ENCODE results near the gene PTDSS2. TPM values are rescaled to one million over a fixed set of nuclear protein-coding genes. Genes with fewer than 3 reads are reported as not detected.
"Not testable (repeated sequence)": the region's sequence is repeated elsewhere in the genome, so short reads cannot be mapped to it uniquely, and the experiment has no call there.

The PTDSS2 gene
- total RNA-seq, 1 donor from 2014 or later: 81.1 TPM

GRCh38 chr11:462107-462890 lies 12.2 kb downstream of the PTDSS2 start:
- no peak overlapping the region for H3K4me3 ChIP-seq (ENCODE audit: low read depth, low read length)
- no peak for TF ChIP-seq CTCF (IDR thresholded peaks at IDR 0.05; ENCODE audit: insufficient read depth, low read length, poor library complexity, severe bottlenecking)
- no peak for DNase-seq (ENCODE audit: low read depth)
- no peaks in the 10 kb centered on the region for H3K27me3 ChIP-seq (ENCODE audit: control insufficient read depth, insufficient read depth, low read length)
- no peaks in the 10 kb centered on the region for H3K36me3 ChIP-seq (ENCODE audit: control insufficient read depth, insufficient read depth, low read length)

- Histone ChIP-seq H3K4me3 (ENCODE audit: low read depth, low read length) (no peak overlapping the region), H3K36me3 (ENCODE audit: control insufficient read depth, insufficient read depth, low read length) (no peaks in the 10 kb centered on the region), H3K27me3 (ENCODE audit: control insufficient read depth, insufficient read depth, low read length) (no peaks in the 10 kb centered on the region)
- no peak for TF ChIP-seq CTCF (IDR thresholded peaks at IDR 0.05; ENCODE audit: insufficient read depth, low read length, poor library complexity, severe bottlenecking)
- no peak for DNase-seq (ENCODE audit: low read depth)
Observed at GRCh38 chr11:464316-464715, 14.2 kb downstream of the PTDSS2 start.

- DNase-seq (ENCODE audit: low read depth): no peak
- H3K27me3 ChIP-seq (ENCODE audit: control insufficient read depth, insufficient read depth, low read length): no peaks in the 10 kb centered on the region
- no peak for TF ChIP-seq CTCF (IDR thresholded peaks at IDR 0.05; ENCODE audit: insufficient read depth, low read length, poor library complexity, severe bottlenecking)
- no peaks in the 10 kb centered on the region for H3K36me3 ChIP-seq (ENCODE audit: control insufficient read depth, insufficient read depth, low read length)
- no peak overlapping the region for H3K4me3 ChIP-seq (ENCODE audit: low read depth, low read length)
Observed at GRCh38 chr11:465896-466530, 15.9 kb downstream of the PTDSS2 start.

- no peaks in the 10 kb centered on the region for H3K27me3 ChIP-seq (ENCODE audit: control insufficient read depth, insufficient read depth, low read length)
- H3K36me3 ChIP-seq (ENCODE audit: control insufficient read depth, insufficient read depth, low read length): no peaks in the 10 kb centered on the region
- H3K4me3 ChIP-seq (ENCODE audit: low read depth, low read length): no peak overlapping the region
- TF ChIP-seq CTCF (IDR thresholded peaks at IDR 0.05; ENCODE audit: insufficient read depth, low read length, poor library complexity, severe bottlenecking): no peak
- DNase-seq (ENCODE audit: low read depth): no peak
Observed at GRCh38 chr11:468036-468435, 18.0 kb downstream of the PTDSS2 start.

GRCh38 chr11:468493-468892 lies 18.4 kb downstream of the PTDSS2 start:
- TF ChIP-seq CTCF (IDR thresholded peaks at IDR 0.05; ENCODE audit: insufficient read depth, low read length, poor library complexity, severe bottlenecking): no peak
- Histone ChIP-seq H3K4me3 (ENCODE audit: low read depth, low read length) (no peak overlapping the region), H3K36me3 (ENCODE audit: control insufficient read depth, insufficient read depth, low read length) (no peaks in the 10 kb centered on the region), H3K27me3 (ENCODE audit: control insufficient read depth, insufficient read depth, low read length) (no peaks in the 10 kb centered on the region)
- no peak for DNase-seq (ENCODE audit: low read depth)

- not testable (repeated sequence) for H3K36me3 ChIP-seq (ENCODE audit: control insufficient read depth, insufficient read depth, low read length); H3K27me3 ChIP-seq (ENCODE audit: control insufficient read depth, insufficient read depth, low read length); H3K4me3 ChIP-seq (ENCODE audit: low read depth, low read length); DNase-seq (ENCODE audit: low read depth)
Observed at GRCh38 chr11:469026-469683, 19.1 kb downstream of the PTDSS2 start.
